ENCODE results near the gene ZBTB43.
"Not testable (repeated sequence)": the region's sequence is repeated elsewhere in the genome, so short reads cannot be mapped to it uniquely, and the experiment has no call there.

The ZBTB43 gene, protein sequence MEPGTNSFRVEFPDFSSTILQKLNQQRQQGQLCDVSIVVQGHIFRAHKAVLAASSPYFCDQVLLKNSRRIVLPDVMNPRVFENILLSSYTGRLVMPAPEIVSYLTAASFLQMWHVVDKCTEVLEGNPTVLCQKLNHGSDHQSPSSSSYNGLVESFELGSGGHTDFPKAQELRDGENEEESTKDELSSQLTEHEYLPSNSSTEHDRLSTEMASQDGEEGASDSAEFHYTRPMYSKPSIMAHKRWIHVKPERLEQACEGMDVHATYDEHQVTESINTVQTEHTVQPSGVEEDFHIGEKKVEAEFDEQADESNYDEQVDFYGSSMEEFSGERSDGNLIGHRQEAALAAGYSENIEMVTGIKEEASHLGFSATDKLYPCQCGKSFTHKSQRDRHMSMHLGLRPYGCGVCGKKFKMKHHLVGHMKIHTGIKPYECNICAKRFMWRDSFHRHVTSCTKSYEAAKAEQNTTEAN

DNA sequence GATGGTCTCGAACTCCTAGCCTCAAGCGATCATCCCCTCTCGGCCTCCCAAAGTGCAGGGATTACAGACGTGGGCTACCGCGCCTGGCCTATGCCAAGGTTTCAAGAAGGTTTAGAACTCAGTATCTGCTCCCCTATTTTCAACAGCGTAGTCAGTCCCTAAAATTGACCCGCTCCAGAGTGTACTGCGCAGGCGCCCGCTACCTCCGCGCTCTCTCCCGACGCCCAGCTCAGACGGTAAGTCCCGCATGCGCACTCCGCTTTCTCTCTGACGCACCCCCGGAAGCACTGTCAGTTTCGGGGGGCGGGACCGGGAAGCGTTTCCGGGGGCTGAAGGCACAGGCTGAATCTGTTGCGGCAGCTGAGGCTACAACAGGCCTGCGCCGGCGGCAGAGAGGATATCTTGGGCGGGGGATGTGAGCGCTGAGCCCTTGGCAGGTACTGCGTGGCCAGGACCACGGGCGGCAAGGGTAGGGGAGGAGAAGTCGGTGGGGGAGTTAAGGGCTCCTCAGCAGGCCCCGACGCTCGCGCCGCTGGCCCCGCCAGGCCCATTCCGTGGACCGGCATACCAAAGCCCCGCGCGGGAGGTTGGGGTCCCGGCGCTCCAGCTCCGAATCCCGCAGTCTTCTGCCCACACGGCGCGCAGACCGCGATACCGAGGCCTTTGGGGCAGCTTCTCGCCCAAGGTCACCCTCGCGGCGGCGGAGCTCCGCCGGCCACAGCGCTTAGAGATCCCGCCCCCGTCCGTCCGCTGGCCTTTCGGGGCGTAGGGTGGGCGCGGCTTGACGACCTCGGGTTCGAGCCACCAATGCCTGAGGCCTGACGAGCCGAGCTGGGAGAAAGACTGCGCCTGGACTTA is at the start of gene ZBTB43:
TSS of gene ZBTB43 (plus strand) at position 345 of the 858 bp plus-strand sequence. CDS start 27,470 bp downstream, outside the sequence.
- peak; percentile 95 for DNase-seq

- DNase-seq: no peak
Observed at GRCh38 chr9:126755317-126755875, 49.4 kb upstream of the ZBTB43 start.

GRCh38 chr9:126756238-126756637 is 48.6 kb upstream of the ZBTB43 start:
- DNase-seq: no peak

DNA sequence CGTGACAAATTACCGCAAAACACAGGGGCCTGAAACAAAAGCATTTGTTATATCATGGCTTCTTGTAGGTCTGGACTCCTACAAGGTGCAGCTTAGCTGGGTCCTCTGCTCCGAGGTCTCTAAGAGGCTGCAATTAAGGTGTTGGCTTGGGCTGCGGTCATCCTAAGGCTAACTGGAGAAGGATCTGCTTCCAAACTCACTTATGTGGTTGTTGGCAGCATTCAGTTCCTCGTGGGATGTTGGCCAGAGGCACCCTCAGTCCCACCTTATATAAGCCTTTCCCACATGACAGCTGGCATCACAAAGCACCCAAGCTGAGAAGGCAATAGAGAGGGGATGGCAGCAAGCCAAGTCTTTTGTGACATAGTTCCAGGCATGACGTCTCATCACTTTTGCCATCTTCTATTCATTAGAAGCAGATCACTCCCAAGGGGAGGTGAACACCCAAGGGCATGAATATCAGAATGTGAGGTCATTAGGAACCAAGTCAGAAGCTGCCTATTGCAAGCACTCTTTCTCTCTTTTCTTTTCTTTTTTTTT is 47.9 kb upstream of the ZBTB43 start:
- DNase-seq: no peak

DNA sequence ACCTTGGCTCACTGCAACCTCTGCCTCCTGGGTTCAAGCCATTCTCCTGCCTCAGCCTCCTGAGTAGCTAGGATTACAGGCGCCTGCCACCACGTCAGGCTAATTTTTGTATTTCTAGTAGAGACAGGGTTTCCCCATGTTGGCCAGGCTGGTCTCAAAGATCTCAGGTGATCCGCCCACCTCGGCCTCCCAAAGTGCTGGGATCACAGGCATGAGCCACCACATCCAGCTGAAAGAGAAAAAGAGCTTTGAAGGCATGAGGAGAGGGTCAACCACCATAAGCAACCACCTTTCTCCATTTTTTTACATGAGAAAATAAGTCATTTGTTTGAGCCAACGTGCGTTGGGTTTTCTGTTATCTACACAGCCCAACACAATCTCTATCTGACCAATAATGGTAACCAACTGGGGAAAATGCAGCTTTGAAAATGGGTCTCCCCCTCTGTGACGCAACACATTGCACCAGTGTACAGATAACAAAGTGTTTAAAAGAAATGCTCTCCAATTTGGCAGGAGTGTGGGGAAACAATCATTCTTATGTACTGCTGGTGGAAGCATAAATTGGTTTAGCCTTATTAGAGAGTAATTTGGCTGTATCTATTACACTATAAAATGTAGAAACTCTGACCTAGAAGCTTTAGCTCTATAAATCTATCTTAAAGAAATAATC is 45.8 kb upstream of the ZBTB43 start:
- DNase-seq: no peak

GRCh38 chr9:126761274-126761673 is 43.6 kb upstream of the ZBTB43 start:
- no peak for DNase-seq

DNA sequence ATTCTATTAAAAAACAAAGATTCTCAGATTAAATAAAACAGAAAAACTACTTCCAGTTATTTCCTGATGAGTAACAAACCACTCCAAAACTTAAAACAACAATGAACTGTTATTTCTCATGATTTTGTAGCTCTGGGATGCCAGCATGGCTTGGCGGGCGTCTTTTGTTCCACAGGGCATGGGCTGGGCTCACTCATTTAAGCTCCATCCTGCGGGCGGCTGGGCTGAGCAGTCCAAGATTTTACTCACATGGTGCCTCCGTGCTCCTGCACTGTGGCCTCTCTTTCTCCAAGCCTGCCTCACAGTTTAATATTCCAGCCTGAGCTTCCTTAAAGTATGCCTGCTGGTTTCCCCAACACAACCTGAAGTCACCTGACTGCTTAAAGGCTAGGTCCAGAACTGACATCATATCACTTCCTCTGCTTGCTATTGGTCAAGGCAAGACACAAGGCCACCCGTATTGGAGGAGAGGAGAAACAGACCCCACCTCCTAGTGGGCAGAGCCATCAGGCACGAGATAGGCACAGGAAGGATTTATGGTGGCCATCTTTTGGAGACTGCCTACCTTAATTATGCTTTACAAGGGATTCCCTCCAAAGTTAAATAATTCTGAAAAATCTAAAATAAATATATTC is 41.6 kb upstream of the ZBTB43 start:
- no peak for DNase-seq

DNA sequence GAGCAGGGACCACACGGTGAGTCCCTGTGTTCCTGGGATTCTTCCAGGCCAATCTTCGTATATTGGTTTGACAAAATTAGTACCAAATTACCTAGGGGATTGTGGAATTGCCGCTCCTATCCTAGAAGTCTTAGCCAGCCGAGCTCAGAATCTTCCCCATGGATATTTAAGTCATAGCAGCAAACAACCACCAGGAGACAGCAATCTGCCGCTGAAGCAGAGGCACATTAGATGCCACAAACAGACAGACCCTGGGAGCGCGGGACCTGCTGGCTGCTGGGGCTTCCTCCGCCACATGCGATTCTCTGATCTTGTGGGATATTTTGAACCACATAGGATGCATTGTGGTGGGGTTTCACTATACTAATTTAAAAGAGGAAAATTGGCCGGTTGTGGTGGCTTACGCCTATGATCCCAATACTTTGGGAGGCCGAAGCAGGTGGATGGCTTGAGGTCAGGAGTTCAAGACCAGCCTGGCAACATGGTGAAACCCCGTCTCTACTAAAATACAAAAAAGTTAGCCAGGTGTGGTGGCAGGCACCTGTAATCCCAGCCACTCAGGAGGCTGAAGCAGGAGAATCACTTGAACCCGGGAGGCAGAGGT is 31.7 kb upstream of the ZBTB43 start:
- peak; percentile 29 for DNase-seq

- DNase-seq: no peak
Observed at GRCh38 chr9:126775926-126776325, 28.9 kb upstream of the ZBTB43 start.

DNA sequence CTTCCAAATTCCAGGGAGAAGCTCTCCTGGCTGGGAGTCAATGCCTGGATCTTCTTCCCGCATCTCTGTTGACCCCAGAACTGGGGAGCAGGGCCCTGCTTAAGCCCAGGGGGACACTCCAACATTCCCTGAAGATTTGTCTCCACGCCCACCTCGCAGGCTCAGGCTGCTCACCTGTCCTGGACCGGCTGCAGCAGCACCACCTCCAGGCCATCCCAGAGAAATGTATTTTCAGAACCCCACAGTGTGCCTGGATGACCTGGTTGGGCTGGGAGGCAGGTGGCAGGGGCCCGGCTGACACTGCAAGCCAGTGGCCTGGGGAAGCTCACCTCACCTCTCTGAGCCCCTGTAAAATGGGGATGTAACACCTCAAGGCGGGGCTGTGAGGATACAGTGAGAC is 27.1 kb upstream of the ZBTB43 start:
- DNase-seq: no peak

GRCh38 chr9:126778141-126778540 is 26.7 kb upstream of the ZBTB43 start:
- no peak for DNase-seq

- DNase-seq: not testable (repeated sequence)
Observed at GRCh38 chr9:126778696-126779095, 26.1 kb upstream of the ZBTB43 start.

- peak; percentile 30 for DNase-seq
Observed at GRCh38 chr9:126781186-126782052, 23.4 kb upstream of the ZBTB43 start.

GRCh38 chr9:126782053-126782388 is 22.8 kb upstream of the ZBTB43 start:
- DNase-seq: no peak

DNA sequence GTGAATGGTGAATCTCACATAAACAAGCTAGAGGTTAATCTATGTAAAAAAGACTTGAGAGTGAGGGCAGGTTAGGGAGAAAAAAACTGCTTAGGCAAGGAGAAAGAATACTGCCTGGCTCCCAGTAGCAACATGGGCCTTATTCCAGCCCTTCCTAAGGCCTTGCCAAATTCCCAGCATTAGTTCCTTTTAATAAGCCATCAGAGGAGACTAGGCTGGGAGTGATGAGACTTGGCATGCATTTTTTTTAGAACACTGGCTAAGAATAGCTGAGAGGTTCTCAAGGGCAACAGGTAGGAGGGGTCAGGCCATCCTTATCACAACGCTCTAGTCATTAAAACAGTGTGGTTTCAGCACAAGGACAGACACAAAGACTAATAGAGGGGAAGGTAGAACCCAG is 20.9 kb upstream of the ZBTB43 start:
- no peak for DNase-seq

DNA sequence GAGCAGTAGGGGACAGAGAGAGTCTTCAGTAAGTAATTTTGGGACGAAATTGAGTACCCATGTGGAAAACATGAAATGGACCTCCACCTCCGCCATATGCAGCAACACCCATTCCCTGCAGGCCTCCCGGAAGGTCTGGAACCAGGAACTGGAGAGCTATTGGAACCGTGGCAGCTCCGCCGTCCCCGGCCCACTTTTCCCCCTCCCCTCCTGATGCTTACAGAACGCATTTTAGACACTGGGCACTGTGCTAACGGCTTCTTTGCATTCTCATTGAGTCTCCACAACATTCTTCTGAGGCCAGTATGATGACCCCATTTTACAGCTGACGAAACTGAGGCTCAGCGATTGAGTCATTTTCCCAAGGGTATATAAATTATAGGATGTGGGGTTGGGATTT is 20.4 kb upstream of the ZBTB43 start:
- no peak for DNase-seq

DNA sequence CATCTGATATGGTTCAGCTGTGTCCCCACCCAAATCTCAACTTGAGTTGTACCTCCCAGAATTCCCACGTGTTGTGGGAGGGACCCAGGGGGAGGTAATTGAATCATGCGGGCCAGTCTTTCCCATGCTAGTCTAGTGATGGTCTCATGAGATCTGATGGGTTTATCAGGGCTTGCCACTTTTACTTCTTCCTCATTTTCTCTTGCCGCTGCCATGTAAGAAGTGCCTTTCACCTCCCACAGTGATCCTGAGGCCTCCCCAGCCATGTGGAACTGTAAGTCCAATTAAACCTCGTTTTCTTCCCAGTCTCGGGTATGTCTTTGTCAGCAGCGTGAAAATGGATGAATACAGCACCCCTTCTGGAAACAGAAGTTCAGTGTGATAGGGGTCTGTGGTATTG is 20.0 kb upstream of the ZBTB43 start:
- DNase-seq: not testable (repeated sequence)

- no peak for DNase-seq
Observed at GRCh38 chr9:126788046-126788445, 16.8 kb upstream of the ZBTB43 start.

DNA sequence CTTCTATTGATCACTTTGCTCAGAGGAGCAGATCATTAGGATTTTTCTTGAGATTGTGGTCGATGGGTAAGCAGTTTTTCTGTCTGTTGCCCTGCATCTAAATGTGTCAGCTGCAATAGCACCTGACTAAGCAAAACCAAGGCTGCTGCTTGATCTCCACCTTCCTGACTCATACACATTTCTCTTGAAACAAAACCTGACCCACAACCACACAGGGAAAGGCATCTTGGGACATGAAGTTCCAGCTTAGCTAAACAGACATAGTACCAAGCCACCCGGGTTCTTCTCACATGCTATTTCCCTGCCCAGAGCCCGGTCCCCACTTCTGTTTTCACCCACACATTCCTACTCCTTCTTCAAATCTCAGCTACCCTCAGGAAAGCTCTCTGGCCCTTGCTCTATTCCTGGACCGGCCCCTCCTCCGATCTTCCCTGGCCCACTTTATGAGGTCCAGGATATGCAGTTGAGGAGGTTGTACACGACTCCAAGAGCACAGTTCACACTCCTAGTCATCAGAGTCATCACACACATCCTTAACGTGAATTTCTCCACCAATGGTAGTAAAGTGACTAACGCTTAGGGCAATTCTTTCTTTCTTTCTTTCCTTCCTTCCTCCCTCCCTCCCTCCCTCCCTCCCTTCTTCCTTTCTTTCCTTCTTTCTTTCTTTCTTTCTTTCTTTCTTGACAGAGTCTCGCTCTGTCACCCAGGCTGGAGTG is 16.0 kb upstream of the ZBTB43 start:
- no peak for DNase-seq

DNA sequence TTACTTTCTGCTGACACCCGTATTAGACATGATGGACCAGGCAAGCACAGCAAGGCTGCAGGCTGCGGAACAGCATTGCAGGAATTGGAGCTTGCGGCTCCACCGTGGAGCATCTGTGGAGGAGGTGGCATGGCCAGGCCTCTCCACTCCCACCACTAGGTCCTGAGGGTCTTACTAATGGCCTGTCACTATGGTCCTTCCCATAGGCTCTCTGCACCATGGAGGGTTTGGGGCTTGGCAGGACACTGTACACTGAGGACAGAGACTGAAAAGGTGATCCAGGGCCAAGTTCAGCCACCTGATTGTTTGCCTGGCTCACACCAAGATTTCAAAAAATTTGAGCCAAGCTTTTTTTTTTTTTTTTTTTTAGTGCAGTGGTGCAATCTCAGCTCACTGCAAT is 14.3 kb upstream of the ZBTB43 start:
- no peak for DNase-seq
